RPMI7951 (cell line): Measurements from ENCODE around the gene TRMT10B. TPM values are rescaled to one million over a fixed set of nuclear protein-coding genes. Genes with fewer than 3 reads are reported as not detected.
"Not testable (repeated sequence)": the region's sequence is repeated elsewhere in the genome, so short reads cannot be mapped to it uniquely, and the experiment has no call there.

Experiments
- DNase-seq: peaks from one replicate; pipeline ENCODE4 v3.0.0-alpha.2; 2012; ENCODE audit warnings: low read depth
- total RNA-seq: library from RNA; depleted of rRNA; stranded (reverse); fragments of >200 nt; shearing (Covaris generic); gene quantifications from 2 replicates; pipeline ENCODE4 v1.2.3, GENCODE V29; 2014; rRNA removed

Gene TRMT10B
- total RNA-seq, 1 experiment from 2014 or later = 1.7 TPM

DNA sequence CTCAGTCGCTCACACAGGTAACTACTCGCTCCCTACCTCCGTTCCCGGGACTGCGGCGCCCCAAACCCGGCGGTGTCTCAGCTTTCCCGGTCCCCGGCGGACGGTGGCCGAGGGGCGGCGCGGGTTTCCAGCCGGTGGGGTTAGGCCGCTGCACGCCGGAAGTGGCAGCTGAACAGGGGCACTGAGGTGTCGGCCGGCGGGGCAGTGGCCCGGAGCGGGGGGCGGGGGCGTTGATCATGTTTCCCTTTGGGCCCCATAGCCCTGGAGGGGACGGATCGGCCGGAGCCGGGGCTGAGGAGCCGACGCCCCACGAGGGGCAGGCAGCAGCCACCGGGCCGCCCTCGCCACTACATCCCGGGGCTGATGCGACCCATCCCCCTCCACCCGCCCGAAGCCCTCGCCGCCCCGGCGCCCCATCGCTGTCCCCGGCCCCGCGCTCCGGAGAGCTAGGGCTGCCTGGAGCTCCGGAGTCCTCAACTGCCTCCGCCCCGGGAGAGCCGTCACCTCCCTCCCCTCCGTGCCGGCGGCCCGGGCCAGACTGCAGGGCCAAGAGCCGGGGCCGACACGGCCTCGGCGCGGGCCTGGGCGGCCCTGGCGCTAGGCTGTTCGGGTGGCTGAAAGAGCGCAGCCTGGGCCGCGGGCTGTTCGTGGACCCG, 47.2 kb downstream of the TRMT10B start, which contains the start of gene DCAF10:
Gene DCAF10 (plus strand): TSS at position 167 of the 656 bp plus-strand sequence. CDS start 70 bp downstream, at position 237.
- peak; percentile 79 for DNase-seq

DNA sequence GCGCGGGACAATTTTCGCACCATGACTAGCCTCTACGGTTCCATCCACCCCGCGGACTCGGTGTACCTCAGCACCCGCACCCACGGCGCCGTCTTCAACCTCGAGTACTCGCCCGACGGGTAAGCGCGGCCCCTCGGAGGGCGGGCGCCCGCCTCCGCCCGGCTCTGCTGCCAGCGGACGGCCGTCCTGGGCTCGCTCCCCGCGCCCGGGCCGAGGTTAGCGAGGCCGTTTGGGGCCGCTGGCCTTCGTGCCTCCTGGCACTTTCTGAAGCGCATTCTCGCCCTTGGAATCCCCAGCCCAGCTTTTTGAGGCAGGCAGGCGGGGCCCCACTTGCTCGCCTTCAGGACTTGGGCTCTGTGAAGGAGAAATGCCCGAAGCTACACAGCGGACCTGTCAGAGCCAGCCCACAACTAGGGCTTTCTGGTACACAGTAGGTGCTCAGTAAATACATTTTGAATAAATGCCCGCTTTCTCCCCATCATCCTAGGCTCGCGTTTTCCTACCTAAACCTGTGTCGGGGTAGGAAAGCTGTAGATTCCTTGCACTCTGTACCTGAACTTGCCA, 47.8 kb downstream of the TRMT10B start:
- DNase-seq = peak; percentile 13

DNA sequence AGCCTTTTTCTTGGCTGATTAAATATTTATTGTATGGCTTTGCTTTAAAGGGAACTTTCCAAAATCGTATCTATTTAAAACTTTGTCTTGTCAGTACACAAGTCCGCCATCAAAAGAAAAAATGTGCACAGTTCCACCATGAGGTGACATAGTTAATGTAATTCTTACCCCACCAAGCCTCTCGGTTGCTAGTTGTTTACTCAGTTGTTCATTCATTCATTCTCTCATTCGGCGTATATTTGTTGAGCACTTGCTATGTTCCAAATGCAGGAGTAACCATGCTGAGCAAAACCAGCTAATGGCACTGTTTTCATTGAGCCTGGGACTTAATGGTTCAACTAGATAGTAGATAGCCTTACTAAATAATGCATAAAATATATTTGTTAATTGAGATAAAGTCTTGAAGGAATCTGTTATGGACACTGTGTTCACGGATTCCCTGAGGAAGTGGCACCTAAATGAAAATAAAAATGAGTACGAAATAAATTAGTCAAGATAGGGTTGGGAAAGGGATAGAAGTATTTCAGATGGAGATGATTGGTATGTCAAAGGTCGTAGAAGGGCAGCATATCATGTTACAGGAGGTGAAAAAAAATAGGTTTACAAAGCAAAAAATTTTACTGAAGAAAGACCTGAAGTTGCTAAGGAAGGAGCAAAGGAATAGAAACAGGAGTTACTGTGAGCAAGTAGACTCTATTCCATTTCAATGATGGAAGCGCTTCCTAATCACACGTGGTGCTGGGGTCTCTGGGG, 48.5 kb downstream of the TRMT10B start:
- no peak for DNase-seq

DNA sequence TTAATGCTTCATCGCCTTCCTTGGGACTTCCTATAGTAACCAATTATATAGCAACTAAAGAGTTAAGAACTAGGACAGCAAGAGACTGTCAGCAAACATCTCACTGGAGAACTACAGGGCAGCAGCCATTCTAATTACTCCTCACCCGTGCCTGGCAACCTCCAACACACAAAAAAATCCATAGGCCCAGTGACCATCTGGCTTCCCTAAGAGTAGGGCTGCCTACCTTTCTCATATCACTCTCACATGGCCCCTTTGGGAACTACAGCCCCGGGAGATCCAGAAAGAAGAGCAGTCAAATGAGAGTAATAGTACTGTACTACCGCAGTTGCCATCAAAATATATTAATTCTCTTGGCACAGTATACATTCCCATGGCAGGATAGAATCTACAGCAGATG, 52.7 kb downstream of the TRMT10B start:
- DNase-seq = no peak

DNA sequence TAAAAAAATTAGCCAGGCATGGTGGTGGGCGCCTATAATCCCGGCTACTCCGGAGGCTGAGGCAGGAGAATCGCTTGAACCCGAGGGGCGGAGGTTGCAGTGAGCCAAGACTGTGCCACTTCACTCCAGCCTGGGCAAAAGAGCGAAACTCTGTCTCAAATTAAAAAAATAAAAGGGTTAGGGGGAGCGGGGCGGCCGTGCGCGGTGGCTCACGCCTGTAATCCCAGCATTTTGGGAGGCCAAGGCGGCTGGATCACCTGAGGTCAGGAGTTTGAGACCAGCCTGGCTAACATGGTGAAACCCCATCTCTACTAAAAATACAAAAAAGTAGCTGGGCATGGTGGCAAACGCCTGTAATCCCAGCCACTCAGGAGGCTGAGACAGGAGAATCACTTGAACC, 56.1 kb downstream of the TRMT10B start:
- not testable (repeated sequence) for DNase-seq

DNA sequence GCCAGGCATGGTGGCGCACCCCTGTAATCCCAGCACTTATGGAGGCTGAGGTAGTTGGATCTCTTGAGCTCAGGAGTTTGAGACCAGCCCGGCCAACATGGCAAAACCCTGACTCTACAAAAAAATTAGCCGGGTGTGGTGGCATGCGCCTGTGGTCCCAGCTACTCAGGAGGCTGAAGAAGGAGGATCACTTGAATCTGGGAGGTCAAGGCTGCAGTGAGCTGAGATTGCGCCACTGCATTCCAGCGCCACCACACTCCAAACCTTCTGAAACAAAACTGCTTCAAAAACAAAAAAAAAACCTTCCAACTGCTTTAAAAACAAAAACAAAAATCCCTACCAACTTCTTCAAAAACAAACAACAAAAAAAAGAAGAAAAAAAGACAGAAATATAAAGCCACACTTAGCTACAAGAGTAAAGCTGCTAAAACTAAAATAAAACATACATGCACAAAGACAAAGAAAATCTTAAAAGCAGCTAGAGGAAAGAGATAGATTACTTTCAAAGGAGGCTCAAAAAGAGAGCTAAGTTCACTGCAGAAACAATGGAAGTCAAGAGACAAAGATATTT, 58.4 kb downstream of the TRMT10B start:
- DNase-seq = no peak

DNA sequence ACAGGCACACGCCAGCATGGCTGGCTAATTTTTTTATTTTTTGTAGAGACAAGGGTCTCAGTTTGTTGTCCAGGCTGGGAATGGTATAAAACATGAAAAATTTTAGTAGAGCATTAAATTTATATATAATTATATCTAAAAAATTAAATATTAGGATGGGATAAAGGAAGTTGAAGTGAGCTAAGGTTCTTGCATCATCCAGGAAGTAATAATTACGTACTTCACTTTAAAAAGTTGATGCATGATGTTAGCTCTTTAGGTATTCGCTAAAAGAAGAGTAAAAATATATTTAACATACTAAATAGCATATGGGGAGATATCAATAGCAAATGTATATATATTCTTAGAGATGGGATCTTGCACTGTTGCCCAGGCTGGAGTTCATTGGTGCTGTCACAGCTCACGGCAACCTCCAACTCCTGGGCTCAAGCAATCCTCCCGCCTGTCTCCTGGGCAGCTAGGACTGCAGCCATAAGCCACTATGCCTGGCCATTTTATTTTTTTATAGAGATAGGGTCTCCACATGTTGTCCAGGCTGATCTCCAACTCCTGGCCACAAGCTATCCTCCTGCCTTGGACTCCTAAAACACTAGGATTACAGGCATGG, 59.3 kb downstream of the TRMT10B start:
- DNase-seq = no peak

DNA sequence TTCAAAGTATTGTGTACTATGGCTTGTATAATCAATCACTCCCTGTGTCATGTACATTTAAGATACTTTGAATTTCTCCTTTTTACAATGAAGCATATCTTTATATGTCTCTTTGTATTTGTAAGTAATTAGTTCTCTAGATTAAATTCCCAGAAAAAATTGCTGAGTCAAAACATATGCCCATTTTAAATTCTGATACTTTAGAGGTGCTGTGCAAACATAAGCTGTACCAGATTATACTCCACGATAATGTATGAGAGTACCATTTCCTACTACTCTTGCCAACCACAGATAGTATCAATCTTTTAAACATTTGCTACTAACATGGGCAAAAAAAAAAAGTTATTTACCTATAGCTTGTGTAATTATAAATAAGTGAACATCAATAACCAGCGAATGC, 65.2 kb downstream of the TRMT10B start:
- DNase-seq = no peak

DNA sequence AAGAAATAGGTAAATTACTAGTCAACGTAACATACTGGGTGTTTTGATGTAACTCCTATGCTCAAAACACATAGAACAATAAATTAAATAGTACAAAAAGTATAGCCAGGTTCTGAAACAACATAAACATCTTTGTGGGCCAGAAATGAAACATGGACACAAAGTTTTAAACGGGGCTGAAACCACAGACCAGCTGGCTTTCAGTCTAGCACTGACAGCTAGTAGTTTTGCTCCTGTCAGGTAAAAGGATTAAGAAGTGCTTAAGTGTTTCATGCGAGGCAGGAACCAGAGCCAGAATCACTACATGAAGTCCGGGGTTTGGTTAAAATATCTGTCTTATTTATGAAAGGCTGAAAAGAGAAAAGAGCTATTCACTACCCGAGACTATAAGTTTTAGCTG, 66.5 kb downstream of the TRMT10B start:
- no peak for DNase-seq

DNA sequence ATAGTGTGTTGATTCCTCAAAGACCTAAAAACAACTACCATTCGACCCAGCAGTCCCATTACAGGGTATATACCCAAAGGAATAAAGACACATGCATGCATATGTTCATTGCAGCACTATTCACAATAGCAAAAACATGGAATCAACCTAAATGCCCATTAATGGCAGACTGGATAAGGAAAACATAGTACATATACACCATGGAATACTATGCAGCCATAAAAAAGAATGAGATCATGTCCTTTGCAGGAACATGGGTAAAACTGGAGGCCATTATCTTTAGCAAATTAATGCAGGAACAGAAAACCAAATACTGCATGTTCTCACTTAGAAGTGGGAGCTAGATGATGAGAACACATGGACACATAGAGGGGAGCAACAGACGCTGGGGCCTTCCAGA, 71.6 kb downstream of the TRMT10B start:
- DNase-seq = not testable (repeated sequence)

DNA sequence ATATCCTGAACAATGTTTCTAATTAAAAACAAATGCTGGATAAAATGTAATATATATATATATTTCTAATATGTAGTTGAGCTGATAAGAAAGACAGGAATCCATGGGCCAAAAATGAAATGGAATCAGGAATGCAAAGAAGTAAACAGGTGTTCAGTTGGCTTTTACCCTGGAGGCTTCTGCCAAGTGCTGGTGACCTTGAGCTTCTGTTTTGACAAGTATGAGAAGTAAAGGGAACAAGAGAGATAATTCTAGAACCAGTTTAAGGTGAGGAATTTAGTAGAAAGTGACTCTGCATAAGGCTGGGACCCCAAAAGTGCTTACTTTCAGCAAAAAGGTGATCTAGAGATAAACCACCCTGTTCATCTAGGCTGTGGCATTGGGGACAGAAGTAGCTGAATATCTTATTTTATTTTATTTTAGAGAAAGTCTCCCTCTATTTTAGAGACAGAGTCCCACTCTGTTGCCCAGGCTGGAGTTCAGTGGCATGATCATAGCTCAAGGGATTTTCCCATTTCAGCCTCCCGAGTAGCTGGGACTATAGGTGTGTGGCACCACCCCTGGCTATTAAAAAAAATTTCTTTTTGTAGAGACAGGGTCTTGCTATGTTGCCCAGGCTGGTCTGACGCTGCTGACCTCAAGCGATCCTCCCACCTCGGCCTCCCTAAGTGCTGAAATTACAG, 74.0 kb downstream of the TRMT10B start:
- DNase-seq = no peak

Other genes with a start within 250 kb of the TRMT10B start
- gene FBXO10, start 177.4 kb upstream of the TRMT10B start, total RNA-seq = 2.6 and 7.2 TPM in 2 replicates
- 265 and 292 TPM in 2 replicates for gene TOMM5, start 161.2 kb upstream of the TRMT10B start, total RNA-seq
- not detected in 2 replicates for gene FRMPD1, start 102.9 kb upstream of the TRMT10B start, total RNA-seq
- 73.7 and 74.3 TPM in 2 replicates for gene EXOSC3, start 31.3 kb downstream of the TRMT10B start, total RNA-seq
- 17.9 and 19.9 TPM in 2 replicates for gene DCAF10, start 47.0 kb downstream of the TRMT10B start, total RNA-seq
- 47.2 and 55.5 TPM in 2 replicates for gene SLC25A51, start 150.3 kb downstream of the TRMT10B start, total RNA-seq